Activated naive CD8-positive, alpha-beta T cell treated with anti-CD3 and anti-CD28 coated beads for 36 hours (primary cell): ENCODE data around the gene CST2. TPM values are rescaled to one million over a fixed set of nuclear protein-coding genes. Genes with fewer than 3 reads are reported as not detected.
"Not testable (repeated sequence)": the region's sequence is repeated elsewhere in the genome, so short reads cannot be mapped to it uniquely, and the experiment has no call there.

Experiments used
- DNase-seq: peaks from one replicate; pipeline ENCODE4 v3.0.0; 2021
- H3K27ac Mint-ChIP-seq: one replicate; pipeline ENCODE4 v1.8.0; 2022; ENCODE audit warnings: mild to moderate bottlenecking, moderate library complexity, mixed read lengths
- H3K27me3 Mint-ChIP-seq: one replicate; pipeline ENCODE4 v1.8.0; 2022; ENCODE audit warnings: mild to moderate bottlenecking, mixed read lengths
- H3K36me3 Mint-ChIP-seq: one replicate; pipeline ENCODE4 v1.8.0; 2021; ENCODE audit warnings: mild to moderate bottlenecking, mixed read lengths
- H3K4me1 Mint-ChIP-seq: one replicate; pipeline ENCODE4 v1.8.0; 2021; ENCODE audit warnings: mixed read lengths
- H3K4me3 Mint-ChIP-seq: one replicate; pipeline ENCODE4 v1.8.0; 2022; ENCODE audit warnings: mild to moderate bottlenecking, moderate library complexity, mixed read lengths
- H3K9me3 Mint-ChIP-seq: one replicate; pipeline ENCODE4 v1.8.0; 2022; ENCODE audit warnings: mixed read lengths
- total RNA-seq, 2 experiments: library from RNA; stranded (reverse); gene quantifications; one replicate each; pipeline ENCODE4 v1.2.3, GENCODE V29; 2021

CST2 gene
- total RNA-seq, 2 experiments from 2014 or later, result not detected

DNA sequence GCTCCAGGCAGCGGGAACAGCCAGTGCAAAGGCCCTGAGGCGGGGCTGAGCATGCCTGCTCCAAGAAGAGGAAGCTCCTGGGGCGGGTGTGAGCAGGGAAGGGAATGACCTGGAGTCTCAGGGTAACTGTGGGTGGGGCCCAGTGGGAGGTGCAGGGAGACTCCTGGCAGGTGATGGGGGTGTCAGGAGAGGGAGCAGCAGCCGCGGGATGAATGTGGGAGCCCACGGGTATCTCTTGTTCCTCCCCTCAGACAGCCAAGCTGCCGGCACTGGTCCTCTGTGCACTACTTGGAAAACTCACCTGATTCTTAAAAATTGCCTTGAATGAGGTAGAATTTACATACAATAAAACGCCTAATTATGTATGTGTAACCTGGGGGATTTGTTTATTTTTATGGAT is 49.1 kb downstream of the CST2 start:
- not testable (repeated sequence) for H3K4me3 Mint-ChIP-seq, H3K36me3 Mint-ChIP-seq, H3K27ac Mint-ChIP-seq, H3K4me1 Mint-ChIP-seq, DNase-seq, H3K27me3 Mint-ChIP-seq, H3K9me3 Mint-ChIP-seq

DNA sequence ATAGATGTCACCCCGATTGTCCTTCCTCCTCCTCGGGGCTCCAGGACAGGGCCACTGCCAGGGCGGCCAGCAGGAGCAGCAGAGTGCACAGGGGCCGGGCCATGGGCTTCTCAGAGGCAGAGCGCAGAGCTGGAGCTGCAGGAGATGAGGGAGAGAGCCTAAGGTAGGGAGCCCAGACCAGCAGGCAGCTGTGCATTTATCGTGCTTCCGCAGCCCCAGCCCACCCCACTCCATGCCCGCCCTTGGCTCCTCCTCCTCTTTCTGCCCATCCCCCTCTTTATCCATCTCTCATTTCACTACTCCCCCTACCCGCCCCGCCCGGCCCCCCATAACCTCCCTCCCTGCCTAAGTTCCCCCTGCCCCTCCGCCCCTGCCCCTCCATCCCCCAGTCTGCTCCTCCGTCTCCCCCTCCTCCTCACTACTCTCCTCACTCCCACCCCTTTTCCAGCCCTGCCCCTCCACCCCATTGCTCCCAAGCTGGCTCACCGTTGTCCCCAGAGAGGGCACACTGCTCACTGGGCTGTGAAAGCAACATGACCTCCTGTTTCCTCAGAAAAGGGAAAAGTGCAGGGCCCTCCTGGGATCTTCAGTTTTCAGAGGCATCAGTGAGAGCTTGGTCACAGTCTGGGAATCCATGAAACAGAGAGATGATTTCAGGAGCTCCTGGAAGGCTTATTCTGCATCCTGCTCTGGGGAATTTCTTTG is 50.3 kb downstream of the CST2 start:
- no peaks in the 10 kb centered on the region for H3K36me3 Mint-ChIP-seq
- H3K4me1 Mint-ChIP-seq, result no peaks in the 10 kb centered on the region
- no peaks in the 10 kb centered on the region for H3K9me3 Mint-ChIP-seq

GRCh38 chr20:23774081-23774480 is 52.4 kb downstream of the CST2 start:
- H3K27ac Mint-ChIP-seq, result no peak overlapping the region
- H3K4me1 Mint-ChIP-seq, result no peaks in the 10 kb centered on the region
- no peaks in the 10 kb centered on the region for H3K36me3 Mint-ChIP-seq
- peaks cover 4% of the 10 kb centered on the region for H3K27me3 Mint-ChIP-seq
- DNase-seq, result no peak
- H3K4me3 Mint-ChIP-seq, result no peak overlapping the region
- no peaks in the 10 kb centered on the region for H3K9me3 Mint-ChIP-seq

More for the DNA sequence above, 50.3 kb downstream of the CST2 start:
- DNase-seq, result no peak
- Mint-ChIP-seq H3K27ac (no peak overlapping the region), H3K27me3 (peaks cover 4% of the 10 kb centered on the region), H3K4me3 (no peak overlapping the region)

Other genes starting within 250 kb of the CST2 start
- not detected for gene CST9, start 220.8 kb downstream of the CST2 start, total RNA-seq
- under 1 TPM; 0.54 to 0.62 TPM for gene CST3, start 188.8 kb downstream of the CST2 start, total RNA-seq
- gene CST4, start 137.7 kb downstream of the CST2 start, total RNA-seq, result not detected
- gene CST1, start 75.8 kb downstream of the CST2 start, total RNA-seq, result not detected
- gene CST5, start 53.0 kb upstream of the CST2 start, total RNA-seq, result not detected
- gene GGTLC1, start 162.1 kb upstream of the CST2 start, total RNA-seq, result not detected